Gastroesophageal sphincter (tissue), 4 donors: Measurements from ENCODE around the gene PGBD5. TPM values are rescaled to one million over a fixed set of nuclear protein-coding genes. Genes with fewer than 3 reads are reported as not detected.

Experiments
- ATAC-seq: fragments of 150-250 bp; one replicate; pipeline ENCODE4 v1.9.1; 2016; ENCODE audit warnings: mild to moderate bottlenecking, moderate library complexity
- H3K27ac ChIP-seq, 4 donors: fragments of 200-600 bp; sonication (generic) in 3 of 4; 1 replicate in 3 of 4; 2 replicates in 1 of 4; pipeline ENCODE4 v1.5.1; 2016 to 2019
- H3K27me3 ChIP-seq: fragments of 200-600 bp; sonication (generic); one replicate; pipeline ENCODE4 v1.5.1; 2019
- H3K36me3 ChIP-seq, 2 donors: fragments of 200-600 bp; sonication (generic); one replicate each; pipeline ENCODE4 v1.5.1; 2019; ENCODE audit warnings: control low read depth in 1 of 2
- H3K4me1 ChIP-seq, 3 donors: fragments of 200-600 bp; sonication (generic); 1 replicate in 2 of 3; 2 replicates in 1 of 3; pipeline ENCODE4 v1.5.1; 2016 to 2019; ENCODE audit warnings: control low read depth in 2 of 3
- H3K4me3 ChIP-seq, 2 donors: fragments of 200-600 bp; sonication (generic); one replicate each; pipeline ENCODE4 v1.5.1; 2019; ENCODE audit warnings: mild to moderate bottlenecking in 1 of 2, moderate library complexity in 1 of 2
- H3K9me3 ChIP-seq, 3 donors: fragments of 200-600 bp; sonication (generic); one replicate each; pipeline ENCODE4 v1.5.1; 2017 to 2019; ENCODE audit warnings: control low read depth in 2 of 3
- CTCF ChIP-seq, 4 experiments: fragments of 200-600 bp in 2 of 4; fragments of 450-650 bp in 2 of 4; sonication (generic) in 1 of 4; IDR thresholded peaks; one replicate each; pipeline ENCODE4 v1.5.1; 2017 to 2019; ENCODE audit warnings: antibody characterized with exemption in 4 of 4, mild to moderate bottlenecking in 2 of 4, moderate library complexity in 2 of 4
- EP300 ChIP-seq: sonication (generic); formaldehyde crosslinking; IDR thresholded peaks from one replicate; pipeline ENCODE4 v1.6.1; 2017; ENCODE audit warnings: antibody characterized with exemption, mild to moderate bottlenecking
- POLR2A ChIP-seq, 2 donors: fragments of 450-650 bp; IDR thresholded peaks; one replicate each; pipeline ENCODE4 v1.6.1; 2017; ENCODE audit warnings: antibody characterized with exemption in 2 of 2, mild to moderate bottlenecking in 2 of 2, moderate library complexity in 1 of 2
- POLR2AphosphoS5 ChIP-seq: sonication (generic); formaldehyde crosslinking; IDR thresholded peaks from one replicate; pipeline ENCODE4 v1.6.1; 2017; ENCODE audit warnings: antibody characterized with exemption
- WGBS, 2 donors: methylation state at CpG; one replicate each; pipeline ENCODE4 v1.1.5; 2018; ENCODE audit warnings: low coverage in 1 of 2; 5-methylcytosine and 5-hydroxymethylcytosine counted together
- total RNA-seq, 4 donors: library from RNA; depleted of rRNA; stranded (reverse); fragments of >200 nt; gene quantifications; one replicate each; pipeline ENCODE4 v1.1.0, GENCODE V29; 2016

The PGBD5 gene
- total RNA-seq, 4 donors from 2014 or later, result 0.15 to 1.1 (median 0.33) TPM

- TF ChIP-seq POLR2AphosphoS5 (no peak), EP300 (no peak), CTCF (IDR thresholded peaks at IDR 0.05) (no peak), POLR2A (IDR thresholded peaks at IDR 0.05) (no peak)
- no peak for ATAC-seq
- Histone ChIP-seq H3K4me1 (peaks cover 0 to 39% (median 5%) of the 10 kb centered on the region in 3 donors), H3K36me3 (peaks cover 0 to 78% of the 10 kb centered on the region in 2 donors), H3K4me3 (no peak overlapping the region), H3K27me3 (no peaks in the 10 kb centered on the region), H3K9me3 (no peaks in the 10 kb centered on the region), H3K27ac (no peak overlapping the region)
- WGBS, 2 donors, result 100% methylated on average over 1 of the region's 9 CpGs
These were observed 153.6 kb downstream of the PGBD5 start for GRCh38 chr1:230272557-230272956.

GRCh38 chr1:230271300-230272035 is 154.7 kb downstream of the PGBD5 start:
- peak overlapping the region in 3 of 4 donors; percentile 17 to 61 (median 40) for H3K27ac ChIP-seq
- ATAC-seq, result no peak
- no peak overlapping the region for H3K4me3 ChIP-seq
- peaks cover 0 to 44% (median 5%) of the 10 kb centered on the region in 3 donors for H3K4me1 ChIP-seq
- WGBS, 2 donors, result 80% methylated on average over 8 of the region's 20 CpGs; no CpG with 5 or more reads in 1 of the 2 donors
- TF ChIP-seq EP300, result no peak
- no peak for TF ChIP-seq POLR2A (IDR thresholded peaks at IDR 0.05)
- TF ChIP-seq CTCF (IDR thresholded peaks at IDR 0.05), result no peak
- TF ChIP-seq POLR2AphosphoS5, result no peak
- H3K9me3 ChIP-seq, result no peaks in the 10 kb centered on the region
- peaks cover 0 to 78% of the 10 kb centered on the region in 2 donors for H3K36me3 ChIP-seq
- no peaks in the 10 kb centered on the region for H3K27me3 ChIP-seq

GRCh38 chr1:230270559-230271281 is 155.4 kb downstream of the PGBD5 start:
- Histone ChIP-seq H3K27ac (peak overlapping the region in 3 of 4 donors; percentile 17 to 61 (median 40)), H3K36me3 (peaks cover 0 to 78% of the 10 kb centered on the region in 2 donors), H3K9me3 (no peaks in the 10 kb centered on the region), H3K4me1 (peaks cover 0 to 44% (median 5%) of the 10 kb centered on the region in 3 donors), H3K27me3 (no peaks in the 10 kb centered on the region), H3K4me3 (no peak overlapping the region)
- TF ChIP-seq EP300, result no peak
- TF ChIP-seq CTCF (IDR thresholded peaks at IDR 0.05), result no peak
- no peak for TF ChIP-seq POLR2A (IDR thresholded peaks at IDR 0.05)
- no peak for TF ChIP-seq POLR2AphosphoS5
- peak; percentile 26 for ATAC-seq
- 27 to 31% methylated on average over 10 of the region's 14 CpGs for WGBS, 2 donors

- ATAC-seq, result no peak
- no peak for TF ChIP-seq CTCF (IDR thresholded peaks at IDR 0.05)
- no peak for TF ChIP-seq EP300
- no peak for TF ChIP-seq POLR2A (IDR thresholded peaks at IDR 0.05)
- no peak for TF ChIP-seq POLR2AphosphoS5
- no peaks in the 10 kb centered on the region for H3K9me3 ChIP-seq
- peaks cover 0 to 44% (median 5%) of the 10 kb centered on the region in 3 donors for H3K4me1 ChIP-seq
- H3K4me3 ChIP-seq, result no peak overlapping the region
- H3K27ac ChIP-seq, result peak overlapping the region in 3 of 4 donors; percentile 17 to 61 (median 40)
- no peaks in the 10 kb centered on the region for H3K27me3 ChIP-seq
- H3K36me3 ChIP-seq, result peaks cover 0 to 78% of the 10 kb centered on the region in 2 donors
- 86 to 100% methylated on average over 1 of the region's 1 CpG for WGBS, 2 donors
These were observed 156.0 kb downstream of the PGBD5 start for GRCh38 chr1:230270185-230270558.
